ENCODE results near the gene ALK.
"Not testable (repeated sequence)": the region's sequence is repeated elsewhere in the genome, so short reads cannot be mapped to it uniquely, and the experiment has no call there.

The ALK gene

GRCh38 chr2:29755233-29755632 lies 166.2 kb downstream of the ALK start:
- DNase-seq (ENCODE audit: low read depth in 2 of 2) = no peak

GRCh38 chr2:29753671-29754444 lies 167.5 kb downstream of the ALK start:
- DNase-seq (ENCODE audit: low read depth in 2 of 2) = no peak

DNA sequence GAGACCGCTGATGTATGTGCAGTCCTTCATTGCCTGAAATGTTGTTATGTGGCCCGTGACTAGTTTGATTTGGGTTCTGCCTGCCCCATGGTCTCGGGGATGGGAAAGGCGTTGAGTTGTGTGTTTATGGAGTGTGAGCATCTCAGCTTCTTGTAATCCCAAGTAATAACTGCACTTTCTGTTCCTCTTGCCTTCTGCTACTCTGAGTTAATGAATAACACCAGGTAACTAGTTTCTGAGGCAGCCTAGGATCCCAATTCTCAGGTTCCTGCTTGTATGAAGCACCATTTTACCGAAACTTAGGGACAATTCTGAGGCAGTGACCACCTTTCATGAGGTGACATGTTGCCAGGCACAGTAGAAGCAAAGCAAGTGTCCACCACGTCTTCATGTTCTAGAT lies 170.0 kb downstream of the ALK start:
- no peak for DNase-seq (ENCODE audit: low read depth in 2 of 2)

- DNase-seq (ENCODE audit: low read depth in 2 of 2) = not testable (repeated sequence)
These were observed 170.9 kb downstream of the ALK start for GRCh38 chr2:29750463-29750862.

- no peak for DNase-seq (ENCODE audit: low read depth in 2 of 2)
These were observed 171.5 kb downstream of the ALK start for GRCh38 chr2:29749843-29750242.

- no peak for DNase-seq (ENCODE audit: low read depth in 2 of 2)
These were observed 172.3 kb downstream of the ALK start for GRCh38 chr2:29749041-29749440.

GRCh38 chr2:29747786-29748470 lies 173.5 kb downstream of the ALK start:
- no peak for DNase-seq (ENCODE audit: low read depth in 2 of 2)

- no peak for DNase-seq (ENCODE audit: low read depth in 2 of 2)
These were observed 176.4 kb downstream of the ALK start for GRCh38 chr2:29744976-29745375.

GRCh38 chr2:29743516-29743915 lies 177.9 kb downstream of the ALK start:
- DNase-seq (ENCODE audit: low read depth in 2 of 2) = no peak

GRCh38 chr2:29742656-29743055 lies 178.7 kb downstream of the ALK start:
- no peak for DNase-seq (ENCODE audit: low read depth in 2 of 2)

- DNase-seq (ENCODE audit: low read depth in 2 of 2) = no peak
These were observed 180.3 kb downstream of the ALK start for GRCh38 chr2:29741132-29741531.

DNA sequence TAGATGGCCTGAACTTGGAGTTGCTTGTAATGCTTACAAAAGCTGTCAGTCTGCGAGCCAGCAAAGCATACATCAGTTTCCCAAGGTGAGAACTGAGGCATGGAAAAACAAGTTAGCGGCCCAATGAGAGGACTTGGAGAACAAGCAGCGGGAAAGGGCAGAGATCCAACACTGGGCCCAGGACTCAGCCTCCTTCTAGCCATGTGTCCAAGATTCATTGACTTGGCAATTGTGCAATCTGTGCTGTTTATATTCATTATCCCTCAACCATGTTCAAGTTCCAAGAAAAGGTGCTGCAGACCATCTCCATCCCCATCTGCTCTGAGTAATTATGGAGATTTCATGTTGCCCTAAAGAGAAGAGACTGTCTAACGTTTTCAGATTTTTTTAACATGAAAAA lies 187.4 kb downstream of the ALK start:
- no peak for DNase-seq (ENCODE audit: low read depth in 2 of 2)

- no peak for DNase-seq (ENCODE audit: low read depth in 2 of 2)
These were observed 188.2 kb downstream of the ALK start for GRCh38 chr2:29733213-29733612.

- DNase-seq (ENCODE audit: low read depth in 2 of 2) = no peak
These were observed 189.4 kb downstream of the ALK start for GRCh38 chr2:29731948-29732347.

DNA sequence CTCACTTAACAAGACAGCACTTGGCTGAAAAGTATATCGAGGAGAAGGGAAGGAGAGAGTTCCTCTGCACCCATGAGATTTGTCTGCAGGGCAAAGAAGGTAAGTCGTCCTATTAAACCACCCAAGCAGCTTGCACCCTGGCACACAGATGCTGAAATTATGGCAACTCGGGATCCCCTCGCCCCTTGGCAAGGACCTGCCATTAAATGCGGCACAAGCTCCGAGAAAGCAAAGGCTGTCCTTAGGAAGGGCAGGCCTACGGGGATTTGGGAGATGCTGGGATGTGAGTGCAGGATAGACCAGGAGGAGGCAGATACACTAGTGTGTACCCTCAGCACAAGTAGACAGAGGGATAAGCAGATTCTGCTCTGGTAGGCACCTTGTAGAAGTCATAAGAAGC lies 191.5 kb downstream of the ALK start:
- DNase-seq (ENCODE audit: low read depth in 2 of 2) = no peak

DNA sequence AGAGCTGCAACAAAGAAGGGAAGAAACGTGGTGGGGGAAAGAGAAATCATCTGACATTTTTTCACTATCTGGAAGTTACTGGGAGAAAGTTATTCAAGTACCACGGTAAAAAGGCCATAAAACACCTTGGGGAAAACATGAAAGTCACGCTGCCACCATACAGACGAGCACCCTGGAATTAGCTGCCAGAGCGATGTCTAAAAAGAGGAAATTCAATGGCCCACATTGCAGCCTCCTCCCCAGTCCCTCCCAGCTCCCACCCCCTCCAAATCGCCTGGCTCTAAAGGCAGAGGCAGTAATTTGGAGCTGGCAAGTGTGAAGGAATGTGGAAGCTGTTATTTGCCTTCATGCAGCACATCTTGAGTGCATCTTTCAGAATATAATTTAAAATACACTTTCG lies 192.0 kb downstream of the ALK start:
- DNase-seq (ENCODE audit: low read depth in 2 of 2) = no peak

DNA sequence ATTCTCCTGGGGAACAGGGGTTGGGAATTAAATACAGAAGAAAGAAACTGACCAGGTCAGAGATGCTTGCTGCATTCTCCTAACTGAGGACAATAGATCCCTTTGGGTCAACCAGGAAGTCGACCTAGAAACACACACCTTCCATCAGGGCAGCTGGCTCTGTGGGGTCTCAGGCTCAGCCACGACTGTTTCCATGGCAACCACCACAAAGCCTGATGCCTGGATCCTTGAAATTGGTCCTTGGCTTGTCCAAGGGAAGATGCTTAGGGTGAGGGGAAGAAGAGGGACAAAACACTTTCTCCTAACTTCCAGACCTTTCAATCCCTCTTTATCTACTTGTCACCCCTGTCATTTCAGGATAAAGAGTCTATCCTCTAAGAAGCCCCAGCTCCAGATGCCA lies 194.4 kb downstream of the ALK start:
- no peak for DNase-seq (ENCODE audit: low read depth in 2 of 2)

DNA sequence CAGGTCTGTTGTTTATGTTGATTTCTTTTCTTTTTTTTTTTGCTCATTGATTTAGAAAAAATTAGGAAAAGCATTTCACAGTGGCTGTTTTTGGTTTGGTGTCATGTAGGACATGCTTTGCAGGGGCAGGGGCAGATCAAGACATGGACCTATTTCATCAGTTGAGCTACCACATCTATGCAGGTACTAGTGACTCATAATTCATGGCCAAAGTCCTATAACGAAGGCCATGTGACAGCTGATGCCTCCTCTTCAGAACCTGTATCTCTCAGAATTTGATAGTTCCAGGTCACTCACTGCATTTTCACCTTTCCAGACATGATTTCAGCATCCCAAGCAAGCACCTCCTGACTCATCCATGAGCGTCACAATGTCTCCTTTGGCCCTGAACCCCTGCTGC lies 195.8 kb downstream of the ALK start:
- DNase-seq (ENCODE audit: low read depth in 2 of 2) = no peak

GRCh38 chr2:29724282-29724681 lies 197.1 kb downstream of the ALK start:
- no peak for DNase-seq (ENCODE audit: low read depth in 2 of 2)

DNA sequence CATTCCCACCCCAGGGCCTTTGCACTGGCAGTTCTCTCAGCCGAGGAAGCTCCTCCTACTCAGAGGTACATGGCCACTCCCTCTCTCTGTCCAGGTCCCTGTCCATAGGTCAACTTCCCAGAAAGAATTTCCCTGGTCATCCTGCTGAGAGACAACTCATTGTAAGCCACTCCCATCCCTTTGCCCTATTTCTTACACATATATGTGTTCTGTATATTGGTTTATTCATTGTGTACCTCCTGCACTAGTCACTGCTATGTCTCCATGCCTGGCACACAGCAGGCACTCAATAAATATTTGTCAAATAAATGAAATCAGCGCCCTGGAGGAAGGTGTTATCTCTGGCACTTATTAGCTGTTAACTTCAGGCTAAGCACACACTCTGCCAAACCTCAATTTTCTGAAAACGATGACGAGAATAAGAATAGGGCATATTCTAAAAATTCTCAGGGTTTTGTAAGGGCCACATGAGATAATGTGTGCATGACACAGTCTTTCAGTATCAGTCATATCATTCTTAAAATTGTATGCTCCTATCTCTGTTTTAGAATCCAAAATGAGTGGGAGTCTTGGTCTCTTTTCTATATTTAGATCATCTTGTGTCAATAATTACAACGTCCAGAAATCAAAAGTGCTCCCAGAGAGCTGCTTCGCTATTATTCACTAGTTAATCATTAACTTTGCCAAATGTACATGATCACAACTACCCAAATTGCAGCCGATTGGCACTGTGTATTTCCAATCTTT lies 198.0 kb downstream of the ALK start:
- DNase-seq (ENCODE audit: low read depth in 2 of 2) = no peak

DNA sequence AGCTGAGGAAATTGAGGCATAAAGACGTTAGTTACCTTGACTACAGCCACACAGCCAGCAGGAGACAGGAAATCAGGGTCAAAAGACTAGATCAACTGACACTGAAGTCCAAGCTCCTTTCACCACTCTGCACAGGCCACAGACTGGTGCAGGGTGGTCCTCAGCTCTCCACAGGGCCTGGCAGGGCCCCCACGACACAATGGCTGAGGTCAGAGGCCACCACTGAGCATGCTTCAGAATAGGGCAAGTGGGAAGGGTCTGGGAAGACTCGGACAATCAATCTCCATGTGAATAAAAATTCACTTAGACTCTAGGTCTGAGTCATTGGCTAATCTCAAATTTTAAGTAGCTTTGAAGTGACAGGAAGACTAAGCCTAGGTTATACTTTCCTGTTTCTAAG lies 201.7 kb downstream of the ALK start:
- DNase-seq (ENCODE audit: low read depth in 2 of 2) = no peak

DNA sequence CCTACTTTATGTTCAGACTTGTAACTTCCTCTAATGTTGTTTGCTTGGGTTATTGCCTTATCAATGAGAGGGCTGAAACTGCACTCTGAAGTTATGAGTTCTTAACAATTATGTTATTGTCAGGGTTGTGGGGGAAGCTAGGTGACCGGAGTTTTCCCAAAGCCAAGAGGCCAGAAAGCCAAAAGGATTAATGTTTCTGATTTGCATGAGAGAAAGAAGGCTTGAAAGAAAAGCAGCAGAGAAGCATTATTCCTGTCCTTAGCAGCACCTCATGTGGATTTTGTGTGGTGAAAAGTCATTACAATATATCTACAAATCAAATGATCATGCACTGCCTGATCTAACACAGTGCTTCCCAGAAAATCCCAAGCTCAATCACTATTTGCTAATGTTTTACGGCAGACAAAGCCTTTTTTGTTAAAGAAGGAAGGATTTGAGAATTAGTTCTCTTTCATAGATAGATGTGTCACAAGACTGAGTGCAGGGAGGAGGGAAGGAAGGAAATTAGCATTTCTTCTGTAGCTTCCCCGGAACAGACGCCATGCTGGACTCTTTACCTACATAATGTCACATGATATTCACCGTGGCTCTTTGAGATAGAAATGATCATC lies 203.2 kb downstream of the ALK start:
- DNase-seq (ENCODE audit: low read depth in 2 of 2) = no peak

Data from stimulated activated CD8-positive, alpha-beta memory T cell treated with anti-CD3 and anti-CD28 coated beads, Interleukin-2, amount 100 ng/mL, for 48 hours (primary cell).